Measurements from ENCODE around the gene ITSN2.
"Not testable (repeated sequence)": the region's sequence is repeated elsewhere in the genome, so short reads cannot be mapped to it uniquely, and the experiment has no call there.

DNA sequence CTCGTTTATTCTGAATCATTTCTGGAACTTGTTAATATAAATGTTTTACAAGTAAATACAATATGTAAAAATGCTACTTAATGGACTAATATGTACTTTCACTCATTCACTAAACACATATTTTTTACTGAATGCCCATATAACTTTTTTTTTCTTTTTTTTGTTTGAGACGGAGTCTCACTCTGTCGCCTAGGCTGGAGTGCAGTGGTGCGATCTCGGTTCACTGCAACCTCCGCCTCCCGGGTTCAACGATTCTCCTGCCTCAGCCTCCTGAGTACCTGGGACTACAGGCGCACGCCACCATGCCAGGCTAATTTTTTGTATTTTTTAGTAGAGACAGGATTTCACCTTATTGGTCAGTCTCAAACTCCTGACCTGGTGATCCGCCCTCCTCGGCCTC lies 2.6 kb downstream of the ITSN2 start:
- TF ChIP-seq, protein P1, sequence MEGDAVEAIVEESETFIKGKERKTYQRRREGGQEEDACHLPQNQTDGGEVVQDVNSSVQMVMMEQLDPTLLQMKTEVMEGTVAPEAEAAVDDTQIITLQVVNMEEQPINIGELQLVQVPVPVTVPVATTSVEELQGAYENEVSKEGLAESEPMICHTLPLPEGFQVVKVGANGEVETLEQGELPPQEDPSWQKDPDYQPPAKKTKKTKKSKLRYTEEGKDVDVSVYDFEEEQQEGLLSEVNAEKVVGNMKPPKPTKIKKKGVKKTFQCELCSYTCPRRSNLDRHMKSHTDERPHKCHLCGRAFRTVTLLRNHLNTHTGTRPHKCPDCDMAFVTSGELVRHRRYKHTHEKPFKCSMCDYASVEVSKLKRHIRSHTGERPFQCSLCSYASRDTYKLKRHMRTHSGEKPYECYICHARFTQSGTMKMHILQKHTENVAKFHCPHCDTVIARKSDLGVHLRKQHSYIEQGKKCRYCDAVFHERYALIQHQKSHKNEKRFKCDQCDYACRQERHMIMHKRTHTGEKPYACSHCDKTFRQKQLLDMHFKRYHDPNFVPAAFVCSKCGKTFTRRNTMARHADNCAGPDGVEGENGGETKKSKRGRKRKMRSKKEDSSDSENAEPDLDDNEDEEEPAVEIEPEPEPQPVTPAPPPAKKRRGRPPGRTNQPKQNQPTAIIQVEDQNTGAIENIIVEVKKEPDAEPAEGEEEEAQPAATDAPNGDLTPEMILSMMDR (IDR thresholded peaks at IDR 0.05): not testable (repeated sequence)
- TF ChIP-seq POLR2A (IDR thresholded peaks at IDR 0.05): not testable (repeated sequence)

All from lower leg skin (tissue), 3 donors.